Keratinocyte (primary cell): ENCODE data around the gene HEATR9. TPM values are rescaled to one million over a fixed set of nuclear protein-coding genes. Genes with fewer than 3 reads are reported as not detected.

ENCODE experiments used
- DNase-seq: peaks from one replicate; pipeline ENCODE4 v3.0.0-alpha.2; 2011; ENCODE audit warnings: low read depth, missing footprints, low spot score
- FAIRE-seq: peaks from 2 replicates; lab custom pipeline; 2011; peaks lifted over from hg19 to GRCh38; lab: Jason Lieb, UNC
- H2AFZ ChIP-seq: 2 replicates; pipeline ENCODE4 v1.6.0; 2012; ENCODE audit warnings: low read length, control low read depth, inconsistent platforms; ENCODE audit not compliant: control insufficient read depth
- H3K27ac ChIP-seq: 2 replicates; pipeline ENCODE4 v1.5.1; 2011; ENCODE audit warnings: low read length; ENCODE audit not compliant: control insufficient read depth, insufficient read depth
- H3K27me3 ChIP-seq: 3 replicates; pipeline ENCODE4 v1.6.0; 2011; ENCODE audit warnings: low read length; ENCODE audit not compliant: control insufficient read depth, insufficient read depth; ENCODE audit errors: extremely low read depth
- H3K36me3 ChIP-seq, 2 experiments: 2 replicates in 1 of 2; 3 replicates in 1 of 2; pipeline ENCODE4 v1.5.1; 2011; ENCODE audit warnings: low read length in 2 of 2, mild to moderate bottlenecking in 1 of 2; ENCODE audit not compliant: control insufficient read depth in 2 of 2, insufficient read depth in 2 of 2; ENCODE audit errors: extremely low read depth in 1 of 2
- H3K4me1 ChIP-seq: 3 replicates; pipeline ENCODE4 v1.5.1; 2011; ENCODE audit warnings: low read length; ENCODE audit not compliant: control insufficient read depth, insufficient read depth; ENCODE audit errors: extremely low read depth
- H3K4me2 ChIP-seq: 3 replicates; pipeline ENCODE4 v1.6.0; 2011; ENCODE audit warnings: low read depth, low read length; ENCODE audit not compliant: control insufficient read depth, insufficient read depth; ENCODE audit errors: extremely low read depth
- H3K4me3 ChIP-seq, 3 experiments: fragments of 200-600 bp in 1 of 3; sonication (generic) in 1 of 3; 2 replicates in 2 of 3; 3 replicates in 1 of 3; pipeline ENCODE4 v1.5.1; 2011 to 2016; ENCODE audit warnings: low read length in 3 of 3, mild to moderate bottlenecking in 3 of 3, control low read depth in 2 of 3, inconsistent platforms in 1 of 3, low read depth in 1 of 3, mixed read lengths in 1 of 3, mixed run types in 1 of 3, moderate library complexity in 1 of 3; ENCODE audit not compliant: control insufficient read depth in 2 of 3, insufficient read depth in 2 of 3; ENCODE audit errors: extremely low read depth in 1 of 3
- H3K79me2 ChIP-seq: 2 replicates; pipeline ENCODE4 v1.6.0; 2012; ENCODE audit warnings: low read length; ENCODE audit not compliant: control insufficient read depth, insufficient read depth
- H3K9ac ChIP-seq: 3 replicates; pipeline ENCODE4 v1.6.0; 2011; ENCODE audit warnings: low read length; ENCODE audit not compliant: control insufficient read depth, insufficient read depth; ENCODE audit errors: extremely low read depth
- H3K9me1 ChIP-seq: 3 replicates; pipeline ENCODE4 v1.6.0; 2011; ENCODE audit warnings: low read length; ENCODE audit not compliant: control insufficient read depth, insufficient read depth; ENCODE audit errors: extremely low read depth
- H3K9me3 ChIP-seq: 2 replicates; pipeline ENCODE4 v1.5.1; 2012; ENCODE audit warnings: low read depth, low read length; ENCODE audit not compliant: control insufficient read depth
- H4K20me1 ChIP-seq: 3 replicates; pipeline ENCODE4 v1.6.0; 2011; ENCODE audit warnings: low read length; ENCODE audit not compliant: control insufficient read depth, insufficient read depth; ENCODE audit errors: extremely low read depth
- EZH2 ChIP-seq: IDR thresholded peaks from one replicate; pipeline ENCODE4 v1.6.1; 2012; ENCODE audit warnings: inconsistent platforms, mild to moderate bottlenecking, low read length, moderate library complexity
- dilution Hi-C: fragments of 300-500 bp; cut with MboI; formaldehyde crosslinking; loops from one replicate; pipeline ENCODE4 v1.7.0; 2020; ENCODE audit warnings: low sequenced_read_pairs; ENCODE audit not compliant: extremely low pct_ligation_motif_present
- polyA plus RNA-seq, 5 experiments: library from polyadenylated mRNA; depleted of rRNA in 3 of 5; stranded (reverse) in 3 of 5; stranded (forward) in 1 of 5; unstranded in 1 of 5; fragments of >200 nt; gene quantifications; 1 replicate in 1 of 5; 2 replicates in 3 of 5; 3 replicates in 1 of 5; pipeline versions ENCODE4 v1.2.1 to v1.2.3, GENCODE V29; 2011 to 2012; ENCODE audit warnings: missing spikeins in 2 of 5, low read depth in 1 of 5, low replicate concordance in 1 of 5
- TF ChIP-seq, protein P1 (sequence below), 3 experiments: IDR thresholded peaks in 1 of 3; conservative IDR thresholded peaks in 1 of 3; optimal IDR thresholded peaks in 1 of 3; 2 replicates in 2 of 3; 3 replicates in 1 of 3; pipeline versions ENCODE3 to v1.5.1; 2011; ENCODE audit warnings: low read length in 3 of 3, mild to moderate bottlenecking in 3 of 3, moderate library complexity in 2 of 3, control low read depth in 1 of 3, inconsistent platforms in 1 of 3; ENCODE audit not compliant: insufficient read depth in 2 of 3; ENCODE audit errors: extremely low read depth in 1 of 3

HEATR9 gene
- polyA plus RNA-seq, 1 donor (not counting 4 experiments of a cell fraction or from before 2014, with no cell fraction given), result not detected

DNA sequence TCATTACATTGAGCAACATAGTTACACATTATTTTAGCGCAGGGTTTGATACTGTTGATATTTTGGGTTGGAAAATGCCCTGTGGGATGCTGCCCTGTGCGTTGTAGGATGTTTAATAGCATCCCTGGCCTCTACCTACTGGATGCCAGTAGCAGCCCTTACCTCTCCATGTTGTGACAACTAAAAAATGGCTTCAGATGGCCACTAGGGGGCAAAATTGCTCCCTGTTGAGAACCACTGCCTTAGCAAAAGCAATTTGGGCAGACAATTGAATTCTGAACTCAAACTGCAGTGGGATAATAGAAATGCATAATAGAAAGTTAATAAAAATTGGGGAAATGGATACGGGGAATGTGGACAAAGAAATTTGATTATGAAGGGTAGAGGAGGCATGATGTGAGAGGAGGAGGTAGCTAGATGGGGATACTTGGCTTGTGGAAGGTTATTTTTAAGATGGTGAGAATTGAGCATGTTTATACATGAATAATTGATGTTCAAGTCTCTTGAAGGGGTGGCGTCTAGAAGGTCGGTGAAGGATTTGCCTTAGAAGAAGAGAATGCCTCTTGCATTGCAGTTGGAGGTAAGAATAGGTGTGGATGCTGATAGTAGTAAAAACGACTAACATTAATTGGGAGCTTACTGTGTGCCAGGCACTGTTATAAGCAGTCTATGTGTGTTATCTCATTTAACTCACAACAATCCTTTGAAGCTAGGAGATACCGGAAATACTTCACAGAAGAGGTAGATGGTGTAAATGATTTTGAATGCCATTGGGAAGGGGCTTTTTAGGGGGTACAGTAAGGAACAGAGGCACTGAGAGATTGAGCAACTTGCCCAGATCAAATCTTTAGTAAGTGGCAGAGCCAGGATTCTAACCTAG, 19.0 kb downstream of the HEATR9 start:
- FAIRE-seq, result no peak
- H3K36me3 ChIP-seq, result peaks cover 13 to 26% of the 10 kb centered on the region in 2 experiments
- peak; percentile 13 for DNase-seq

DNA sequence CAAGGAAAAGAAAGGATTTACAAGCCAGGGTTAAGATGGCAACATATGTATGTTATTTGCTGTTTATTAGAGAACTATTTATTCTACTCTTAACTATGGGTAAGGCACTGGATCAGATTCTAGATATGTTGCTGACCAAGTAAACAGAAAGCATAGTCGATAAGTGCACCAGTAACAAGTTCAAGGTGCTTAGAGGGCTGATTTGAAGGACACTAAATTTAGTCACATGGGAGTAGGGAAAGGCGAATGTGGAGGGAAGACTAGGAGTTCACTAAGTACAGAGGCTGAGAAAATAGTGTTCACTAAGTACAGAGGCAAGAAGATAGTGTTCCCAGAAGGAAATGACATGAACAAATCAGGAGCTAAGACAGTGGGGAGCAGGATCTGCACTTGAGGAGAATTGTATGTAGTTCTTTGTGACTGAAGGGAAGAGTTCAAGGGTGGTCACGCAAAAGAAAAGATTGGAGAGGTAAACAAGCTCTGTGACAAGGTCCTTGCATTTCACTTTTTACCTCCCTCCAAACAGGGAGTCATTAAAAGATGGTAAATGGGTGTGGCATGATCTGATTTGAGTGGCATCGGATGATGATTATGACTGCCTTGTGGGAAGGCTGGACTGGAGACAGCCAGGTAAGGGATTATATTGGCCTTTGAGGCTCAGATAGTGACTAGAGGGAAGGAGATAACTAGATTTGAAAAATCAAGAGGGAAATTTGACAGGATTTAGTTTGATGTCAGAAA, 20.9 kb downstream of the HEATR9 start:
- FAIRE-seq, result no peak
- Histone ChIP-seq H3K4me2 (no peak overlapping the region), H3K9me1 (no peaks in the 10 kb centered on the region), H3K4me1 (no peaks in the 10 kb centered on the region), H2AFZ (no peak overlapping the region), H3K79me2 (no peaks in the 10 kb centered on the region), H3K4me3 (no peak overlapping the region), H3K36me3 (peaks cover 26 to 39% of the 10 kb centered on the region in 2 experiments), H3K9me3 (no peaks in the 10 kb centered on the region), H3K27me3 (no peaks in the 10 kb centered on the region), H3K27ac (no peak overlapping the region), H3K9ac (no peak overlapping the region), H4K20me1 (no peaks in the 10 kb centered on the region)
- dilution Hi-C loops, result no loop called here
- no peak for DNase-seq
- TF ChIP-seq, protein P1, sequence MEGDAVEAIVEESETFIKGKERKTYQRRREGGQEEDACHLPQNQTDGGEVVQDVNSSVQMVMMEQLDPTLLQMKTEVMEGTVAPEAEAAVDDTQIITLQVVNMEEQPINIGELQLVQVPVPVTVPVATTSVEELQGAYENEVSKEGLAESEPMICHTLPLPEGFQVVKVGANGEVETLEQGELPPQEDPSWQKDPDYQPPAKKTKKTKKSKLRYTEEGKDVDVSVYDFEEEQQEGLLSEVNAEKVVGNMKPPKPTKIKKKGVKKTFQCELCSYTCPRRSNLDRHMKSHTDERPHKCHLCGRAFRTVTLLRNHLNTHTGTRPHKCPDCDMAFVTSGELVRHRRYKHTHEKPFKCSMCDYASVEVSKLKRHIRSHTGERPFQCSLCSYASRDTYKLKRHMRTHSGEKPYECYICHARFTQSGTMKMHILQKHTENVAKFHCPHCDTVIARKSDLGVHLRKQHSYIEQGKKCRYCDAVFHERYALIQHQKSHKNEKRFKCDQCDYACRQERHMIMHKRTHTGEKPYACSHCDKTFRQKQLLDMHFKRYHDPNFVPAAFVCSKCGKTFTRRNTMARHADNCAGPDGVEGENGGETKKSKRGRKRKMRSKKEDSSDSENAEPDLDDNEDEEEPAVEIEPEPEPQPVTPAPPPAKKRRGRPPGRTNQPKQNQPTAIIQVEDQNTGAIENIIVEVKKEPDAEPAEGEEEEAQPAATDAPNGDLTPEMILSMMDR (optimal IDR thresholded peaks at IDR 0.05 in 1 of 3, IDR thresholded peaks at IDR 0.05 in 1 of 3, conservative IDR thresholded peaks at IDR 0.05 in 1 of 3; ENCODE audit: extremely low read depth in 1 of 3, insufficient read depth in 2 of 3, low read length in 3 of 3), result no peak
- TF ChIP-seq EZH2, result no peak

More for the DNA sequence above, 19.0 kb downstream of the HEATR9 start:
- Histone ChIP-seq H3K27me3 (no peaks in the 10 kb centered on the region), H4K20me1 (no peaks in the 10 kb centered on the region), H3K4me1 (no peaks in the 10 kb centered on the region), H3K4me3 (no peak overlapping the region), H3K9me1 (no peaks in the 10 kb centered on the region), H3K27ac (no peak overlapping the region), H3K79me2 (no peaks in the 10 kb centered on the region), H3K9me3 (no peaks in the 10 kb centered on the region), H3K9ac (no peak overlapping the region), H2AFZ (no peak overlapping the region), H3K4me2 (no peak overlapping the region)
- TF ChIP-seq, protein P1 (optimal IDR thresholded peaks at IDR 0.05 in 1 of 3, IDR thresholded peaks at IDR 0.05 in 1 of 3, conservative IDR thresholded peaks at IDR 0.05 in 1 of 3; ENCODE audit: extremely low read depth in 1 of 3, insufficient read depth in 2 of 3, low read length in 3 of 3), result peak; percentile 72 to 84 (median 73)
- TF ChIP-seq EZH2, result no peak
- dilution Hi-C loops, result no loop called here
